ENCODE data around the gene ACR. TPM values are rescaled to one million over a fixed set of nuclear protein-coding genes. Genes with fewer than 3 reads are reported as not detected.

ACR gene
- total RNA-seq, result not detected

GRCh38 chr22:50737728-50738648 lies at the start of gene ACR:
ACR (plus strand) TSS chr22:50738204; CDS start chr22:50738236, 32 bp downstream.
- Histone ChIP-seq H3K4me1 (no peaks in the 10 kb centered on the region), H3K27ac (no peak within 1 kb of the TSS), H3K9me3 (no peaks in the 10 kb centered on the region), H3K27me3 (no peaks in the 10 kb centered on the region), H3K36me3 (no peaks in the 10 kb centered on the region), H3K4me3 (no peak within 1 kb of the TSS)
- peak in 2 of 3 donors; percentile 29 to 31 for DNase-seq
- TF ChIP-seq POLR2A (IDR thresholded peaks at IDR 0.05), result no peak
- TF ChIP-seq, protein P1, sequence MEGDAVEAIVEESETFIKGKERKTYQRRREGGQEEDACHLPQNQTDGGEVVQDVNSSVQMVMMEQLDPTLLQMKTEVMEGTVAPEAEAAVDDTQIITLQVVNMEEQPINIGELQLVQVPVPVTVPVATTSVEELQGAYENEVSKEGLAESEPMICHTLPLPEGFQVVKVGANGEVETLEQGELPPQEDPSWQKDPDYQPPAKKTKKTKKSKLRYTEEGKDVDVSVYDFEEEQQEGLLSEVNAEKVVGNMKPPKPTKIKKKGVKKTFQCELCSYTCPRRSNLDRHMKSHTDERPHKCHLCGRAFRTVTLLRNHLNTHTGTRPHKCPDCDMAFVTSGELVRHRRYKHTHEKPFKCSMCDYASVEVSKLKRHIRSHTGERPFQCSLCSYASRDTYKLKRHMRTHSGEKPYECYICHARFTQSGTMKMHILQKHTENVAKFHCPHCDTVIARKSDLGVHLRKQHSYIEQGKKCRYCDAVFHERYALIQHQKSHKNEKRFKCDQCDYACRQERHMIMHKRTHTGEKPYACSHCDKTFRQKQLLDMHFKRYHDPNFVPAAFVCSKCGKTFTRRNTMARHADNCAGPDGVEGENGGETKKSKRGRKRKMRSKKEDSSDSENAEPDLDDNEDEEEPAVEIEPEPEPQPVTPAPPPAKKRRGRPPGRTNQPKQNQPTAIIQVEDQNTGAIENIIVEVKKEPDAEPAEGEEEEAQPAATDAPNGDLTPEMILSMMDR (IDR thresholded peaks at IDR 0.05), result no peak

GRCh38 chr22:50688448-50688847 lies 49.6 kb upstream of the ACR start:
- Histone ChIP-seq H3K36me3 (no peaks in the 10 kb centered on the region), H3K27ac (no peak overlapping the region), H3K4me1 (no peaks in the 10 kb centered on the region), H3K4me3 (no peak overlapping the region), H3K9me3 (no peaks in the 10 kb centered on the region), H3K27me3 (no peaks in the 10 kb centered on the region)
- DNase-seq, result peak in 2 of 3 donors; percentile 22 to 23
- no peak for TF ChIP-seq POLR2A (IDR thresholded peaks at IDR 0.05)
- TF ChIP-seq, protein P1 (IDR thresholded peaks at IDR 0.05), result no peak

- no peak overlapping the region for H3K27ac ChIP-seq
- no peak overlapping the region for H3K4me3 ChIP-seq
- no peaks in the 10 kb centered on the region for H3K9me3 ChIP-seq
- TF ChIP-seq POLR2A (IDR thresholded peaks at IDR 0.05), result no peak
- TF ChIP-seq, protein P1 (IDR thresholded peaks at IDR 0.05), result peak in 5 of 6 experiments; percentile 10 to 61 (median 51)
- no peaks in the 10 kb centered on the region for H3K27me3 ChIP-seq
- peaks cover 0 to under 1% (median 0%) of the 10 kb centered on the region in 4 donors for H3K4me1 ChIP-seq
- no peaks in the 10 kb centered on the region for H3K36me3 ChIP-seq
- peak in 2 of 3 donors; percentile 29 to 52 for DNase-seq
Measured at GRCh38 chr22:50691521-50691920, 46.5 kb upstream of the ACR start.

DNA sequence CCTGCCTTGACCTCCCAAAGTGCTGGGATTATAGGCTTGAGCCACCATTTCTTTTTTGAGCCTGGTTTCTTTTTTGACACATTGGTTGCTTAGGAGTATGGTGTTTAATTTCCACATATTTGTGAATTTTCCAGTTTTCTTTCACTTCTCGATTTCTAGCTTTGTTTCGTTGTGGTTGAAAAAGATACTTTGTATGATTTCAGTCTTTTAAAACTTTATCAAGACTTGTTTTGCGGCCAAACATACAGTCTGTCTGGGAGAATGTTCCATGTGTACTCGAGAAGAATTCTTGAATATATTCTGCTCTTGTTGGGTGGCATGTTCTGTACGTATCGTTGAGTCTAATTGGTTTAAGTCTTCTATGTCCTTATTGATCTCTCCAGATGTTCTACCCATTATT lies 44.5 kb upstream of the ACR start:
- TF ChIP-seq, protein P1 (IDR thresholded peaks at IDR 0.05), result no peak
- no peak for TF ChIP-seq POLR2A (IDR thresholded peaks at IDR 0.05)
- Histone ChIP-seq H3K27me3 (no peaks in the 10 kb centered on the region), H3K36me3 (no peaks in the 10 kb centered on the region), H3K27ac (no peak overlapping the region), H3K4me3 (no peak overlapping the region), H3K9me3 (no peaks in the 10 kb centered on the region), H3K4me1 (peaks cover 0 to 15% (median 0%) of the 10 kb centered on the region in 4 donors)
- DNase-seq, result no peak

DNA sequence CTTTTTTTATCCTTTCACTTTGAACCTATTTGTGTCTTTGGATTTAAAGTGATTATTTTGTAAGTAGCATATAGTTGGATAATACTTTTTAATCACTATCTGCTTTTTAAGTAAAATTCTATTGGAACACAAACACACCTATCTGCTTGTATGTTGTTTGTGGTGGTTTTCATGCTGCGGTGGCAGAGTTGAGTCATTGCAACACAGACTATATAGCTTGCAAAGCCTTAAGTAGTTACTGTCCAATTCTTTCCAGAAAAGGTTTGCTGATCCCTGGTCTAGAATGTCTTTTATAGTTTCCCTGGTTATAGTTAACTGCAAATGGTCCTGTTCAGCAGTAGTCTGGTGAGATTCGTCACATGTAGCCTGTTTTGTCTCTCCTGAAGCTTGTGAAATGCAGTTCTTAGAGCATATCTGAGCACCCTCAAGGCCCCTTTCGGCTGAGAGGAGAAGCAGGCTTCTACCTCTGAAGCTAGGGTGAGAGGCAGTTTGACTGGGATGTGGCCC lies 43.9 kb upstream of the ACR start:
- Histone ChIP-seq H3K36me3 (no peaks in the 10 kb centered on the region), H3K27me3 (no peaks in the 10 kb centered on the region), H3K4me3 (no peak overlapping the region), H3K27ac (no peak overlapping the region), H3K4me1 (peaks cover 0 to 15% (median 0%) of the 10 kb centered on the region in 4 donors), H3K9me3 (no peaks in the 10 kb centered on the region)
- no peak for TF ChIP-seq POLR2A (IDR thresholded peaks at IDR 0.05)
- TF ChIP-seq, protein P1 (IDR thresholded peaks at IDR 0.05), result no peak
- DNase-seq, result peak in 1 of 3 donors; percentile 4

All from Peyer's patch (tissue), 4 donors.